ENCODE data around the gene HK3.

DNA sequence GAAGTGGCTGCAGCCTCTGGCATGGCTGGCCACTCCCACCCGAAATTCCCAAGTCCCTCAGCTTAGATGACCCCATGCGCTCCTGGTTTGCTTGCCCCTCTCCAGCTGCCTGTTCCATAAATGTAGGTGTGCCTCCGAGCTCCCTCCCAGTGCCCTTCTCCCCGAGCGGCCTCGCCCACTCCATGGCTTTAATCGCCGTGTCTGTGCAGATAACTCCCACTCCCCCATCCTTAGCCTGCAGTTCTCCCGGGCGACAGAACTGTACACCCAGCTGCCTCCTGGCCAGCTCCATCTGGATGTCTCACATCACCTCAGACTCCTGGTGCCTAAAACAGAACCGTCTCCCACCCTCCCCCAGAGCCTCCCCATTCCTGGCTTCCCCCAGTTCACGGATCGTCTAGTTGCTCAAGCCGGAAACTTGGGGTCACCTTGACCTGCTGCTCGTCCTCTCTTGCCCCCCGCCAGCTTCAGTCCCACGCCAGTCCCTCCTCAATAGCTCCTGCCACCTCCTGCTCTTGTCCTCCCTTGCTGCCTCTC, 24.1 kb downstream of the HK3 start:
- TF ChIP-seq, protein P1, sequence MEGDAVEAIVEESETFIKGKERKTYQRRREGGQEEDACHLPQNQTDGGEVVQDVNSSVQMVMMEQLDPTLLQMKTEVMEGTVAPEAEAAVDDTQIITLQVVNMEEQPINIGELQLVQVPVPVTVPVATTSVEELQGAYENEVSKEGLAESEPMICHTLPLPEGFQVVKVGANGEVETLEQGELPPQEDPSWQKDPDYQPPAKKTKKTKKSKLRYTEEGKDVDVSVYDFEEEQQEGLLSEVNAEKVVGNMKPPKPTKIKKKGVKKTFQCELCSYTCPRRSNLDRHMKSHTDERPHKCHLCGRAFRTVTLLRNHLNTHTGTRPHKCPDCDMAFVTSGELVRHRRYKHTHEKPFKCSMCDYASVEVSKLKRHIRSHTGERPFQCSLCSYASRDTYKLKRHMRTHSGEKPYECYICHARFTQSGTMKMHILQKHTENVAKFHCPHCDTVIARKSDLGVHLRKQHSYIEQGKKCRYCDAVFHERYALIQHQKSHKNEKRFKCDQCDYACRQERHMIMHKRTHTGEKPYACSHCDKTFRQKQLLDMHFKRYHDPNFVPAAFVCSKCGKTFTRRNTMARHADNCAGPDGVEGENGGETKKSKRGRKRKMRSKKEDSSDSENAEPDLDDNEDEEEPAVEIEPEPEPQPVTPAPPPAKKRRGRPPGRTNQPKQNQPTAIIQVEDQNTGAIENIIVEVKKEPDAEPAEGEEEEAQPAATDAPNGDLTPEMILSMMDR (conservative IDR thresholded peaks at IDR 0.05 in 1 of 2, IDR thresholded peaks at IDR 0.05 in 1 of 2; ENCODE audit: extremely low read depth in 1 of 2, insufficient read depth in 1 of 2, low read depth in 1 of 2, low read length in 2 of 2): no peak
- TF ChIP-seq EZH2 (IDR thresholded peaks at IDR 0.05; ENCODE audit: borderline replicate concordance, low read length): no peak

Measured in mammary epithelial cell (primary cell).